ENCODE results near the gene GRB14. TPM values are rescaled to one million over a fixed set of nuclear protein-coding genes. Genes with fewer than 3 reads are reported as not detected.

GRB14 gene
- total RNA-seq, 2 donors from 2014 or later: 1.7 to 2.0 TPM

DNA sequence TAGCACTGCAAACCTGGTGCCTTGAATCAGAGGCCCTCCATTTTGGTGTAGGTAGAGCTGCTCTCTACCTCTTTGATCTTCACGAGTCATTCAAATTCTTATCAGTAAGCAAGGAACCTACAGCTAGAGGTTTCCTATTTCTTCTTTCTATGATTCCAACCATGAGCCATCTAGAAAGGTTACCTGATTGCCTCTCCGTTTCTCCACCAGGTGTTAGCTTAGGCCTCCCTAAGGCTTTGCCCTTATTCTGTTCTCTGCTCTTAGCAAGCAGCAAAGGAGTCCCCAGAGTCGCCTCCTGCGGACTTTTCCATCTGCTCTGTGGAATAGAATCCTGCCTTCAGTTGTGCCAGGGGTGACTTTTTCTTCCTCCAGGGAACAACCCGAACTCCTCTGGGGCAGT lies 173.6 kb downstream of the GRB14 start:
- H3K9me3 ChIP-seq: no peaks in the 10 kb centered on the region
- TF ChIP-seq, protein P1, sequence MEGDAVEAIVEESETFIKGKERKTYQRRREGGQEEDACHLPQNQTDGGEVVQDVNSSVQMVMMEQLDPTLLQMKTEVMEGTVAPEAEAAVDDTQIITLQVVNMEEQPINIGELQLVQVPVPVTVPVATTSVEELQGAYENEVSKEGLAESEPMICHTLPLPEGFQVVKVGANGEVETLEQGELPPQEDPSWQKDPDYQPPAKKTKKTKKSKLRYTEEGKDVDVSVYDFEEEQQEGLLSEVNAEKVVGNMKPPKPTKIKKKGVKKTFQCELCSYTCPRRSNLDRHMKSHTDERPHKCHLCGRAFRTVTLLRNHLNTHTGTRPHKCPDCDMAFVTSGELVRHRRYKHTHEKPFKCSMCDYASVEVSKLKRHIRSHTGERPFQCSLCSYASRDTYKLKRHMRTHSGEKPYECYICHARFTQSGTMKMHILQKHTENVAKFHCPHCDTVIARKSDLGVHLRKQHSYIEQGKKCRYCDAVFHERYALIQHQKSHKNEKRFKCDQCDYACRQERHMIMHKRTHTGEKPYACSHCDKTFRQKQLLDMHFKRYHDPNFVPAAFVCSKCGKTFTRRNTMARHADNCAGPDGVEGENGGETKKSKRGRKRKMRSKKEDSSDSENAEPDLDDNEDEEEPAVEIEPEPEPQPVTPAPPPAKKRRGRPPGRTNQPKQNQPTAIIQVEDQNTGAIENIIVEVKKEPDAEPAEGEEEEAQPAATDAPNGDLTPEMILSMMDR (IDR thresholded peaks at IDR 0.05): no peak
- H3K9ac ChIP-seq (ENCODE audit: low read depth in 2 of 2, low read length in 2 of 2): no peak overlapping the region
- DNase-seq: no peak
- no peaks in the 10 kb centered on the region for H3K36me3 ChIP-seq
- H3K4me1 ChIP-seq: no peaks in the 10 kb centered on the region
- no peak overlapping the region for H3K27ac ChIP-seq
- H3K27me3 ChIP-seq: no peaks in the 10 kb centered on the region
- no peak overlapping the region for H3K4me3 ChIP-seq
- intact Hi-C loops (cut with DNase I): no loop called here

Other genes starting within 250 kb of the GRB14 start
- 10 to 100 TPM; 20.7 to 23.9 TPM for gene COBLL1, start 220.3 kb upstream of the GRB14 start, total RNA-seq

All from colonic mucosa (tissue), 4 donors.